ENCODE data around the gene C1QB. TPM values are rescaled to one million over a fixed set of nuclear protein-coding genes. Genes with fewer than 3 reads are reported as not detected.

C1QB gene
- total RNA-seq, 1 donor from 2014 or later: 287 TPM

DNA sequence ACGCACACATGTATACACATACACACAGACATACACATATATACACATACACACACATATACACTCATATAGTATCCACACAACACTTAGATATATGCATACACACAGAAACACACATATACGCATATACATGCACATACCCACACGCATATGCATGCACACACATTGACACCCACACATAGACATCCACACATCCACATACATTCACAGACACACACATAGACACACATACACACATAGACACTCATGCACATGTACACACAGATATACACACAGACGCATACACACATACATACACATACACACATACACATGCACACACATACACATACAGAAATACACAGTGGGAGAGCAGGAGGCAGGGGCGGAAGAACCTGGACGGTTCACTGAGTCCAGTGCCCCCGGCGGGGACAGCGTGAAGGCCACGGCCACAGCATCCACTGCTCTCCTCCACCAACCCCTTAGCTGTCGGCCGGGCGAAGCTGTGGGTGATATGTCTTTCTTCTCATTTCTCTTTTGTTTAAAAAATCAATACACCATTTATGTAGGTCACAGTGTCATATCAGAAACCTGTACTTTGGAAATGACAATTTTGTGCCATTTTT is 2.8 kb upstream of the C1QB start:
- H3K27ac ChIP-seq: no peak overlapping the region
- intact Hi-C loops (cut with DNase I): no loop called here
- no peaks in the 10 kb centered on the region for H3K36me3 ChIP-seq
- no peaks in the 10 kb centered on the region for H3K4me1 ChIP-seq
- H3K4me3 ChIP-seq: no peak overlapping the region
- DNase-seq (ENCODE audit: extremely low spot score in 2 of 2): no peak
- H3K27me3 ChIP-seq: no peaks in the 10 kb centered on the region
- no peaks in the 10 kb centered on the region for H3K9me3 ChIP-seq
- TF ChIP-seq, protein P1, sequence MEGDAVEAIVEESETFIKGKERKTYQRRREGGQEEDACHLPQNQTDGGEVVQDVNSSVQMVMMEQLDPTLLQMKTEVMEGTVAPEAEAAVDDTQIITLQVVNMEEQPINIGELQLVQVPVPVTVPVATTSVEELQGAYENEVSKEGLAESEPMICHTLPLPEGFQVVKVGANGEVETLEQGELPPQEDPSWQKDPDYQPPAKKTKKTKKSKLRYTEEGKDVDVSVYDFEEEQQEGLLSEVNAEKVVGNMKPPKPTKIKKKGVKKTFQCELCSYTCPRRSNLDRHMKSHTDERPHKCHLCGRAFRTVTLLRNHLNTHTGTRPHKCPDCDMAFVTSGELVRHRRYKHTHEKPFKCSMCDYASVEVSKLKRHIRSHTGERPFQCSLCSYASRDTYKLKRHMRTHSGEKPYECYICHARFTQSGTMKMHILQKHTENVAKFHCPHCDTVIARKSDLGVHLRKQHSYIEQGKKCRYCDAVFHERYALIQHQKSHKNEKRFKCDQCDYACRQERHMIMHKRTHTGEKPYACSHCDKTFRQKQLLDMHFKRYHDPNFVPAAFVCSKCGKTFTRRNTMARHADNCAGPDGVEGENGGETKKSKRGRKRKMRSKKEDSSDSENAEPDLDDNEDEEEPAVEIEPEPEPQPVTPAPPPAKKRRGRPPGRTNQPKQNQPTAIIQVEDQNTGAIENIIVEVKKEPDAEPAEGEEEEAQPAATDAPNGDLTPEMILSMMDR (IDR thresholded peaks at IDR 0.05): no peak
- TF ChIP-seq POLR2A (IDR thresholded peaks at IDR 0.05) (no peak), POLR2AphosphoS5 (IDR thresholded peaks at IDR 0.05; ENCODE audit: insufficient read depth in 1 of 2, low read depth in 1 of 2) (no peak)

DNA sequence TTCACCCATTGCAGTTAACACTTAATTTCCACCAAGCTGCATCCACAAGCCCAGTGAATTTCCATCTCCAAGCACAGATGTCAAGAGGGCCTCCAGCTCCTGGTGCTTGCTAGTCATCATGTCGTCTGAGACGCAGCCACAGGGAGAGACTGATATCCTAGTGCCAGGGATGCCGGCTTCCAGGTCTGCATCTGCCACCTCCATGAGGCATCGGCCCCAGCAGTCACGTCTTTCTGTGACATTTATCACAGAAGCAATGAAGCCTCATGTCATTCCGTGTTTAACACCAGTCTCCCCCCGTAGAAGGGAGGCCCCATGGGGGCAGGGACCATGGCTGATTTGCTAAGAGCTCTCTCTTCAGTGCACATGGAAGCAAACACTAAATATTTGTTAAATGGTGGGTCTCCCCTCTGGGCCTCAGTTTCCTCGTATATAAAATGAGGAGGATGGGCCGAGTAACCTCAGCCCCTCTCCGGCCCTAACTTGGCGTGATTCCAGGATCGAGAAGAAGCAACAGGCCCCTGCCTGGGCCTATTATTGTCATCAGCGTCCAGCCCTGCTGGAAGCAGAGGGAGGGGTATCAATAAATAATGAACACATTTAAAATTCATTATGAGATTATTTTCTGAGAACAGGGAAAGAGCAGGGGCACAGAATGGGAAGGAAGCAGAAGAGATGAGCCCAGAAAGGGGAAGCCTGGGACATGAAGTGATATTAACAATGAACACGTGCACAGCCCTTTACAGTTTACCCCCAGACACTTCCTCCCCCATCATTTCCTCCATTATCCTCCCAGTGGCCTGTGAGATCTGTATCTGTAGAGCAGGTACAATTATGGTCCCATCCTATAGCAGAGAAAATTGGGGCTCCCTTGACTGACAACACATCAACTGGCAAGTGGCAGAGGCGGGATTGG is 837 bp upstream of the C1QB start:
- H3K27me3 ChIP-seq: no peaks in the 10 kb centered on the region
- TF ChIP-seq POLR2AphosphoS5 (IDR thresholded peaks at IDR 0.05; ENCODE audit: insufficient read depth in 1 of 2, low read depth in 1 of 2) (no peak), POLR2A (IDR thresholded peaks at IDR 0.05) (no peak)
- TF ChIP-seq, protein P1 (IDR thresholded peaks at IDR 0.05): no peak

DNA sequence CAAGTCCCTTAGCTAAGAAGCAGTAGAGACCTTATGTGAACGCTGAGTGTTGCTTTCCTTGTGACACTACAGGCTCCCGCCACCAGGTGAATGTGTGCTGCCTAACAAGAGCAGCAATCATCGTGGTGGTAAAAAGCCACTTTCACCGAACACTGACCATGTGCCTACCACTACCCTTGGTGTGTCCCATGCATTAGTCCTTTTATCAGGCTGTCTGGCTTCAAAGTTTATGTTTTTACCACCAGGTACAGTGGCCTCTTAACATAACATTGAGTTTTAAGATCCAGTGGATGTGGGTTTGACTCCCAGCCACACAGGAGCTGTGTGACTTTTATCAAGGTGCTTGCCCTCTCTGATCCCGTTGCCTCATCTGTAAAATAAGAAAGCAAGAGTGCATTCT is 1.7 kb downstream of the C1QB start:
- H3K27ac ChIP-seq: no peak overlapping the region
- intact Hi-C loops (cut with DNase I): no loop called here
- no peaks in the 10 kb centered on the region for H3K9me3 ChIP-seq
- no peak for TF ChIP-seq POLR2A (IDR thresholded peaks at IDR 0.05)
- TF ChIP-seq, protein P1 (IDR thresholded peaks at IDR 0.05): no peak
- no peak for TF ChIP-seq POLR2AphosphoS5 (IDR thresholded peaks at IDR 0.05; ENCODE audit: insufficient read depth in 1 of 2, low read depth in 1 of 2)
- H3K36me3 ChIP-seq: no peaks in the 10 kb centered on the region
- H3K4me1 ChIP-seq: no peaks in the 10 kb centered on the region
- peak overlapping the region in 1 of 2 donors; percentile 9 for H3K4me3 ChIP-seq
- DNase-seq (ENCODE audit: extremely low spot score in 2 of 2): no peak
- no peaks in the 10 kb centered on the region for H3K27me3 ChIP-seq

More for the DNA sequence above, 837 bp upstream of the C1QB start:
- no peaks in the 10 kb centered on the region for H3K9me3 ChIP-seq
- no peak for DNase-seq (ENCODE audit: extremely low spot score in 2 of 2)
- H3K4me1 ChIP-seq: no peaks in the 10 kb centered on the region
- H3K27ac ChIP-seq: no peak overlapping the region
- H3K36me3 ChIP-seq: no peaks in the 10 kb centered on the region
- intact Hi-C loops (cut with DNase I): no loop called here
- no peak overlapping the region for H3K4me3 ChIP-seq

DNA sequence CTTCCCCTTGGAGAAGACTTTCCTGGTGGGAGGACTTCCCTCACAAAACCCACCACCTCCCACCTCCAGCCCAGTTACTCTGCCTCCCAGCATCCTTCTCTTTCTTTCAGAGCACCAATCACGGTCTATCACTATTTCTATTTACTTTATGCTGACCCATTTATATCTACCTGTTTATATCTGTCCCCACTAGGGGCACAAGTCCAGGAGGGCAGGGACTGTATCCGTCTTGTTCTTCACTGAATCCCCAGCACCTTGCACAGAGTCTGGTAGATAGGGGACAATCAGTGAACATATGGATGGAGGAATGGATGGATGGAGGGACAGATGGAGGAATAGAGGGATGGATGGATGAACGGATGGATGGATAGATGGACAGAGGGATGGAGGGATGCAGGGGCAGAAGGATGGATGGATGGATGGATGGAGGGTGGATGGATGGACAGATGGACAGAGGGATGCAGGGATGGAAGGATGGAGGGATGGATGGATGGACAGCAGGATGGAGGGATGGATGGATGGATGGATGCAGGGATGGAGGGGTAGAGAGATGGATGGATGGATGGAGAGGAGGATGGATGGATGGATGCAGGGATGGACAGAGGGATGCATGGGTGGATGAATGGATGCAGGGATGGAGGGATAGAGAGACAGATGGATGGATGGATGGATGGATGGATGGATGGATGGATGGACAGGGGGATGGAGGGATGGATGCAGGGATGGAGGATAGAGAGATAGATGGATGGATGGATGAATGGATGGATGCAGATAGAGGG is 5.5 kb downstream of the C1QB start:
- no peak for TF ChIP-seq POLR2A (IDR thresholded peaks at IDR 0.05)
- no peak for TF ChIP-seq POLR2AphosphoS5 (IDR thresholded peaks at IDR 0.05; ENCODE audit: insufficient read depth in 1 of 2, low read depth in 1 of 2)
- TF ChIP-seq, protein P1 (IDR thresholded peaks at IDR 0.05): no peak
- no peak for DNase-seq (ENCODE audit: extremely low spot score in 2 of 2)
- Histone ChIP-seq H3K36me3 (no peaks in the 10 kb centered on the region), H3K9me3 (no peaks in the 10 kb centered on the region), H3K4me1 (no peaks in the 10 kb centered on the region), H3K27ac (no peak overlapping the region), H3K4me3 (no peak overlapping the region), H3K27me3 (no peaks in the 10 kb centered on the region)
- intact Hi-C loops (cut with DNase I): no loop called here

Measured in vagina (tissue), 2 donors.